Lower leg skin (tissue), 3 donors: ENCODE data around the gene CLDN10.

ENCODE experiments used
- CTCF ChIP-seq, 3 donors: fragments of 450-650 bp; IDR thresholded peaks; one replicate each; pipeline ENCODE4 v1.5.1; 2016; ENCODE audit warnings: antibody characterized with exemption in 3 of 3, mild to moderate bottlenecking in 3 of 3, moderate library complexity in 2 of 3
- POLR2A ChIP-seq, 2 donors: fragments of 450-650 bp; IDR thresholded peaks; one replicate each; pipeline ENCODE4 v1.6.1; 2016 to 2017; ENCODE audit warnings: antibody characterized with exemption in 2 of 2, mild to moderate bottlenecking in 1 of 2, moderate library complexity in 1 of 2

GRCh38 chr13:95626768-95627167, 74.2 kb downstream of the CLDN10 start:
- TF ChIP-seq CTCF (IDR thresholded peaks at IDR 0.05) (no peak), POLR2A (IDR thresholded peaks at IDR 0.05) (no peak)
